Glutamatergic neuron (in vitro differentiated cells): ENCODE data around the gene P2RY2. TPM values are rescaled to one million over a fixed set of nuclear protein-coding genes. Genes with fewer than 3 reads are reported as not detected.

Experiments used
- DNase-seq: peaks from one replicate; pipeline ENCODE4 v3.0.0; 2022
- H3K27ac Mint-ChIP-seq: one replicate; pipeline ENCODE4 v1.8.0; 2020; ENCODE audit warnings: mild to moderate bottlenecking, mixed read lengths, inconsistent platforms; ENCODE audit not compliant: unreplicated experiment
- H3K27me3 Mint-ChIP-seq: one replicate; pipeline ENCODE4 v1.8.0; 2020; ENCODE audit warnings: mild to moderate bottlenecking, moderate library complexity, mixed read lengths, inconsistent platforms; ENCODE audit not compliant: unreplicated experiment
- H3K36me3 Mint-ChIP-seq: one replicate; pipeline ENCODE4 v1.8.0; 2020; ENCODE audit warnings: mild to moderate bottlenecking, mixed read lengths, inconsistent platforms; ENCODE audit not compliant: unreplicated experiment
- H3K4me1 Mint-ChIP-seq: one replicate; pipeline ENCODE4 v1.8.0; 2020; ENCODE audit warnings: mild to moderate bottlenecking, low read depth, mixed read lengths, inconsistent platforms; ENCODE audit not compliant: unreplicated experiment
- H3K4me3 Mint-ChIP-seq: one replicate; pipeline ENCODE4 v1.8.0; 2020; ENCODE audit warnings: mild to moderate bottlenecking, mixed read lengths, inconsistent platforms; ENCODE audit not compliant: unreplicated experiment
- H3K9me3 Mint-ChIP-seq: one replicate; pipeline ENCODE4 v1.8.0; 2020; ENCODE audit warnings: mild to moderate bottlenecking, moderate library complexity, mixed read lengths, inconsistent platforms; ENCODE audit not compliant: unreplicated experiment
- total RNA-seq: library from RNA; stranded (reverse); fragmentation: NEBNext Ultra II Directional; extraction: Animal tissue kit (Norgen Biotek cat#: 25700); gene quantifications from one replicate; pipeline ENCODE4 v1.2.1, GENCODE V29; 2021; ENCODE audit not compliant: unreplicated experiment
- TF ChIP-seq, protein P1 (sequence below): fragments of 200-600 bp; sonication (generic); IDR thresholded peaks from one replicate; pipeline ENCODE4 v1.5.0; 2021; ENCODE audit not compliant: partially characterized antibody, unreplicated experiment

P2RY2 gene
- total RNA-seq, 1 donor from 2014 or later: 0.69 TPM

DNA sequence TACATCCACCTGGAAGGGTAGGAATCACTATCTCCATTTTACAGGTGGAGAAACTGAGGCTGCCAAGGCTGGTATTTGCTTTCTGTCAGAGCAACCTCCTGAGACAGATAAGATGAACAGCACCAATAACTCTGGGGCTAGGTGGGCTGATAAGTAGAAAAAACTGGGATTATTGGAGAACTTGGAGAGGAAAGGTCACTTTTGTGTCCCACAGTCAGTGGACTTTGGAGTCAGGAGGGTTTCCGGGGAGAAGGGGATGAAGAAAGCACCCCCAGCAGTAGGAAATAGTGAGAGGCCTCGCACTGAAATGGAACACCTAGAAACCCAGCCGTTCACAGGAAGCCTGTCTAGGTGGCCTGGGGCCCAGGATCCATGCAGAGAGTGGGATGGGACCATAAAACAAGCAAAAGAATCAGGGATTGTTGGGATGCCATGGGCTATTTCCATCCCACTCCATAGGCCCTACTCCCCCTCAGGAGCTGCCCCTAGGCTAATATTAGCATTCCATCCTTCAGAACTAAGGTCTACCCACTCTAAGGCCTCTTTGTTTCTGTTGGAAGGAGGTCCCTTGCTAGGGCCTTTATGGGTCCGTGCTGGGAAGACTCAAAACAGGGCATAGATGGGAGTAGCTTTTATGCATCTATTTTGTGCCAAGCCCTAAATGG, 45.0 kb upstream of the P2RY2 start:
- peaks cover 2% of the 10 kb centered on the region for H3K27me3 Mint-ChIP-seq
- TF ChIP-seq, protein P1, sequence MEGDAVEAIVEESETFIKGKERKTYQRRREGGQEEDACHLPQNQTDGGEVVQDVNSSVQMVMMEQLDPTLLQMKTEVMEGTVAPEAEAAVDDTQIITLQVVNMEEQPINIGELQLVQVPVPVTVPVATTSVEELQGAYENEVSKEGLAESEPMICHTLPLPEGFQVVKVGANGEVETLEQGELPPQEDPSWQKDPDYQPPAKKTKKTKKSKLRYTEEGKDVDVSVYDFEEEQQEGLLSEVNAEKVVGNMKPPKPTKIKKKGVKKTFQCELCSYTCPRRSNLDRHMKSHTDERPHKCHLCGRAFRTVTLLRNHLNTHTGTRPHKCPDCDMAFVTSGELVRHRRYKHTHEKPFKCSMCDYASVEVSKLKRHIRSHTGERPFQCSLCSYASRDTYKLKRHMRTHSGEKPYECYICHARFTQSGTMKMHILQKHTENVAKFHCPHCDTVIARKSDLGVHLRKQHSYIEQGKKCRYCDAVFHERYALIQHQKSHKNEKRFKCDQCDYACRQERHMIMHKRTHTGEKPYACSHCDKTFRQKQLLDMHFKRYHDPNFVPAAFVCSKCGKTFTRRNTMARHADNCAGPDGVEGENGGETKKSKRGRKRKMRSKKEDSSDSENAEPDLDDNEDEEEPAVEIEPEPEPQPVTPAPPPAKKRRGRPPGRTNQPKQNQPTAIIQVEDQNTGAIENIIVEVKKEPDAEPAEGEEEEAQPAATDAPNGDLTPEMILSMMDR: no peak
- H3K27ac Mint-ChIP-seq: no peak overlapping the region
- H3K4me1 Mint-ChIP-seq: peaks cover 13% of the 10 kb centered on the region
- H3K36me3 Mint-ChIP-seq: no peaks in the 10 kb centered on the region
- peaks cover 4% of the 10 kb centered on the region for H3K9me3 Mint-ChIP-seq
- H3K4me3 Mint-ChIP-seq: no peak overlapping the region
- no peak for DNase-seq

DNA sequence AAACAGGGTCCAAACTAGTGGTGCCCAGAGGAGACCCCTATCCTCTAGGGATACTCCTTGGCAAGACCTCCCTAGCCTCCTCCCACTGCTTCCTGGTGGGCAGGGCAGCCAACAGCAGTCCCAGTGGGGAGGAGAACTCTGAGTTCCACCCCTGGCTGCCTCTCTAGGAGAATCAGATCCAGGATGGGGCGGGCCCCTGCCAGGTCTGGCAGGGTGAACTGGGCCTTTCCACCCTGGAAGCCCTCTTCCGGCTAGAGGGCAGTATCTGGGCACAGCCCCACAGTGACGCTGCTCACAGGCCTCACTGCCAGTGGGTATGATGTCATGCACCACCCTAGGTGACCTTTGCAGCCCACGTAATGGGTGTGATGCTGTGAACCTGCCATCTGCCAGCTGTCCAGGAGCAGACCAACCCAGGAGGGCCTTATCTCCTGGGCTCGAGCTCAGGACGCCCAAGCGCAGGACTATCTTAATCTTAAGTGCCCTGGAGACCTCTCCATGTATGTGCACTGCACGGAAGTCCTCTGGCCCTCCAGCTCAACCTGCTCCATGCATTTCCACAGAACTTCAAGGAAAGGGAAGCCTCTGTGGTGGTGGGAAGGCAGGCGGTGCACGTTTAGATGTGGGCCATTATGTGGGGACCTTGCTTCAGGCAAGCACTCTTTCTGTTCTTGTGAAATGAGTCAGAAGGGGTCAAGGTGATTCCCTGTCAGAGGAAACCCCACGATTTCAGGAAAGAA, 44.2 kb upstream of the P2RY2 start:
- Mint-ChIP-seq H3K4me3 (no peak overlapping the region), H3K27ac (no peak overlapping the region), H3K4me1 (peaks cover 11% of the 10 kb centered on the region), H3K36me3 (no peaks in the 10 kb centered on the region), H3K27me3 (no peaks in the 10 kb centered on the region), H3K9me3 (peaks cover 3% of the 10 kb centered on the region)
- TF ChIP-seq, protein P1: no peak
- DNase-seq: no peak

DNA sequence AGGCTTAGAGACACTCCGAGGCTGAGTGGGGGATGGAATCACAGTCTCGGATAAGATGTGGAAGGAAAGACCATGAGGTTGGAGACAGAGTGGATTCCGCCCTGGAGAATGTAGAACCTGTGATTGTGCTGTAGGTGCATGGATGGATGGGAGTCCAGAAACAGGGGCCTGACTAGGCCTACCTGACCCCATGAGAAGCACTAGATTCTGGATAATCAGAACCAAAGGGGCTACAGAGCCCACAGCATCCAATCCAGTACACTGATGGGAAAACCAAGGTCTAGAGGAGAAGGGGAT, 43.6 kb upstream of the P2RY2 start:
- no peaks in the 10 kb centered on the region for H3K9me3 Mint-ChIP-seq
- H3K4me3 Mint-ChIP-seq: no peak overlapping the region
- H3K36me3 Mint-ChIP-seq: no peaks in the 10 kb centered on the region
- no peak for DNase-seq
- TF ChIP-seq, protein P1: no peak
- peaks cover 8% of the 10 kb centered on the region for H3K4me1 Mint-ChIP-seq
- peaks cover 1% of the 10 kb centered on the region for H3K27me3 Mint-ChIP-seq
- H3K27ac Mint-ChIP-seq: no peak overlapping the region

GRCh38 chr11:73175551-73176144, 42.4 kb upstream of the P2RY2 start:
- Mint-ChIP-seq H3K9me3 (no peaks in the 10 kb centered on the region), H3K27me3 (peaks cover 2% of the 10 kb centered on the region), H3K4me1 (peaks cover 8% of the 10 kb centered on the region), H3K36me3 (no peaks in the 10 kb centered on the region), H3K4me3 (no peak overlapping the region), H3K27ac (no peak overlapping the region)
- TF ChIP-seq, protein P1: no peak
- no peak for DNase-seq
